Germinal center (tissue), 1 donor: ENCODE measurements around the gene SAP130.

Experiments used
- DNase-seq: peaks from one replicate; pipeline ENCODE4 v3.0.0; 2012; ENCODE audit warnings: mixed read lengths, low spot score

Gene SAP130

DNA sequence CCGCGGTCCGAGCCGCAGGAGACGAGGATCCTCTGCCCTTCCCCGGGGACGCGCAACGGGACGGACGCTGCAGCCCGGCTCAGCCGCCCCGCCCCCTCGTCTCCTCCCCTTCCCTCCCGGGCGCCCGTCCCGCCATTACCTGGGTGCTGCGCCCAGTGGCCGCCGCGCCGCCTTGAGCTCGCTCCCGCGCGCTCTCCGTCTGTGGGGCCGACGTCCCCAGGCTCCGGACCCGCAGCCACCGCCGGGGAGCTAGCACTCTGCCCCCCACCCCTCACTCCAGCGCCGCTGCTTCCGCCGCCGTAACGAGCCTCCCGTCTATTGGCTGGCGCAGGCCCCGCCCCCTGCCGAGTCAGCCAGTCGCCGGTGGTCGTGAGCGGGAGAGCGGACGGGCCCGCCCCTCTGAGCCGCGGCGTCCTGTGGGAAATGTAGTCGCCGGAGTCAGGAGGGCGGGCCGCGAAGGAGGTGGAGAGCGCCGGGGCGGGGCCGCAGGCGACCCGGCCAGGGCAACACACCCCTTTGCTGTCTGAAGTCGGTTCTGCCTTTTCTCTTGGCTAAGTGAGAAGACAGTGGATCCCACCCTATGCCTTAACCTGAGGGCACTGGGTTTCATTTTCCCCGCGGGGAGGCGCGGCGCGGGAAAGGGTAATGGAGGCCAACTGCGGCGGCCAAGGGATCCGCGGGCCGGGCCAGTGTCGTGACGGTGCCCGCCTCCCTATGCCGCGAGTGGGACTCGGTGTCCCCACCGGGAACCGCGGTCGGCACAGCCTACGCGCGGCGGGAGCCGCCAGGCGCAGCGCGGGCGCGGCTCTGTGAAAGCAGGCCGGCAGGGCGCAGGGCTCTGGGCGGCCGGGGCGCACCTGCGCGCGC lies at the start of gene SAP130:
Gene SAP130, minus strand, starts transcription at position 259 of the 867 bp plus-strand sequence. CDS start 1,767 bp downstream, outside the sequence.
- DNase-seq = peak; percentile 97

- no peak for DNase-seq
These were observed 48.7 kb upstream of the SAP130 start for GRCh38 chr2:128076461-128077106.

DNA sequence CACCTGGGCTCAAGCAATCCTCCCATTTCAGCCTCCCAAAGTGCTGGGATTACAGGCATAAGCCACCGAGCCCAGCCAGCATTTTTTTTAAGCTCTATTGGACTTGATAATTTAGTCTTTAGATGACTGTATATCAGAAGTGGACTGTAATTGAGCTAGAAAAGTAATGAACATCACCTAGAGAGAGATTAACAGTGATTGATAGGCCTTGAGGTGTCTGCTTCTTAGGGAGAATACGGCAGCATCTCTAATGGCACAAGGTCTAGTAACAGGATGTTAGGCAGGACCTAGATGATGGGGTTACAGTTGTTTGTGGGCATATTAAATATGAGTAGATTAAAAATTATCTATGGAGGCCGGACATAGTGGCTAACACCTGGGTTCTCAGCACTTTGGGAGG lies 45.4 kb upstream of the SAP130 start:
- no peak for DNase-seq

- no peak for DNase-seq
These were observed 41.9 kb upstream of the SAP130 start for GRCh38 chr2:128069769-128070168.

- no peak for DNase-seq
These were observed 36.5 kb upstream of the SAP130 start for GRCh38 chr2:128064353-128064752.

- no peak for DNase-seq
These were observed 34.7 kb upstream of the SAP130 start for GRCh38 chr2:128062571-128062970.

- no peak for DNase-seq
These were observed 30.3 kb upstream of the SAP130 start for GRCh38 chr2:128058114-128058513.

GRCh38 chr2:128057334-128057733 lies 29.5 kb upstream of the SAP130 start:
- no peak for DNase-seq

- DNase-seq = no peak
These were observed 26.4 kb upstream of the SAP130 start for GRCh38 chr2:128054104-128054885.

- no peak for DNase-seq
These were observed 25.5 kb upstream of the SAP130 start for GRCh38 chr2:128053331-128053730.

- no peak for DNase-seq
These were observed 15.2 kb upstream of the SAP130 start for GRCh38 chr2:128043041-128043440.

GRCh38 chr2:128041561-128041960 lies 13.7 kb upstream of the SAP130 start:
- DNase-seq = no peak

GRCh38 chr2:128040166-128040771 lies 12.4 kb upstream of the SAP130 start:
- no peak for DNase-seq

DNA sequence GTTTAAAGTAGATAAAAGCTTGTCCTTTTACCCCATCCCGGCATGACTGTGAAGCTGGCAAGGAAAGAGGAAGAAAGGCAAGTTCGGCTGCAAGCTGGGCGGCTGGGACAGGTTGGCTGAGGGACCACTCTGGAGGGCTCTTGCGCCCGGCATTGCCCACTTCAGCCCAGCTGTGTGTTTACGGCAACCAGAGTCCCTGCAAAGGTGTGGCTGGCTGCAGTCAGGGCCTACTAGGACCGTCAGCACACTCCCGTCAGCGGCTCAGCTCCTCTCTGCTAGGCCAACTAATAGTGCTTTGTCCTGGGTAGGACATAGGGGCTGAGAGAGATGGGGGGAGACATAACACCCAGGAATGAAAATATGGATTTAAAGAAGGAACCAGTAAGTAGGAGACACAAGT lies 11.7 kb upstream of the SAP130 start:
- no peak for DNase-seq

DNA sequence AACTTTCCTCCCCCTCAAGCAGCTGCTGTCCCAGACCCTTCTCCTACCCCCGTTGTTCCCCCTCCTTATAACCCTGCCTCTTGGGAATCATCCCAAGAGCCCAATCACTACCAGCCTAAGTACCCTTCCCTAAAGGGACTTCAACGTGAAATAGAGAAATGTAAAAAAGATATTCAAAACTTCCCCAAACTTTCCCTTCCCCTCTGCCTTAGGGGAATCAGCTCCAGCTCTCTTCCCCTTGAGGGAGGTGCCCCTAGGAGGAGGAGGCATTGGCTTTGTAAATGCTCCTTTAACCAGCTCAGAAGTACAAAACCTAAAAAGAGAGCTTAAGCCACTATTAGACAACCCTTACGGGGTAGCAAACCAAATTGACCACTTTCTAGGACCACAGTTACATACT lies 10.6 kb upstream of the SAP130 start:
- no peak for DNase-seq

- DNase-seq = peak; percentile 5
These were observed 9.8 kb upstream of the SAP130 start for GRCh38 chr2:128037649-128038048.

DNA sequence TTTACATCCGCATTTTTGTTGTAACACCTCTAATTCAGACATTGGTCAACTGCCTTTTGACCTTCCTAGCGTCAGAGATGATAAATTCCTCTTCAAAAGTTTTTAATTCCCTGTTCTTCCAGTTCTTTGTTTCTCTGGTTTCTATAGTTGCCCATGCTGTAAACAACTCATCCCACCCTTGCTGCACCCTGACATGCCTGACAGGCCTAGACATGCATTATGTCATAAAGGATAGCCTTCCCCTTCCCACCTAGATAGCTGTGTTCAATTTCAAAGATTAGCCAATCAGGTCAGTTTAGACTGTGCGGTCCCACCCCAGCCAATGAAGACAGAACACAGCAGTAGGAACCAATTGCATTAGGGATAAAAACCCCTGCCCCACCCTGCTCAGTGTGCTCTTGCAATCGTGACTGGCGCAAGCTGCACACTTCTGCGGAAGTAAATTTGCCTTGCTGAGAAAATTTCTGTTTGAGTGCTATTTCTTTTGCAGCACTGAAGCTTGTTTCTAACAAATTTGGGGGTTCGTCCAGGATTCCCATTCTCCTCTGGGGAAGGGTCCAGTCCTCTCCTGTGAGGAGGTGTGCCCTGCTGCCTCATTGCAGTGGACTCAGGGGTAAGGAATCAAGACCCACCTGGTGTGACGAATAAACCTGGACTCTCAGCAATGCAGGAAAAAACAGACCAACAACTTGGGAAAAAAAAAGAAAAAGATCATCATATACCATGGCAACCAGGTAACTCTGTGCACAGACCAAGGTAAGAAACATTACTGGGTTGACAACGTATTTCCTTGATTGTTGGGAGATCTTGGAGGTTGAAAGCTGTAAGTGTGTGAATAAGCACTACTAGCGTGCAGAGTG lies 9.1 kb upstream of the SAP130 start:
- DNase-seq = no peak

DNA sequence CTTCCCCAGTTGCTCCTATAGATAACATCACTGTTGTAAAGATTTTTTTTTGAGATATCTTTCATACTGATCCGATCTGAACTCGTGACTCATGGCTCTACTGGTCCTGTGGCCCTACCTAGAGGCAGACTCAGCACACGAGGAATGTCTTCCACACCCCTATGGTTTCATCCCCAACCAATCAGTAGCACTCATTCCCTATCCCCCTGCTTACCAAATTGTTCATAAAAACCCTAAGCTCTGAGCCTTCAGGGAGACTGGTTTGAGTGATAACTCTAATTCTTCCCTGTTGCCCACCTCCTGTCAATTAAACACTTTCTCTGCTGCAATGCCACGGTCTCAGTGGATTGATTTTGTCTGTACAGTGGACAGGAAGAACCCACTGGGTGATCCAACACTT lies 4.2 kb upstream of the SAP130 start:
- no peak for DNase-seq

GRCh38 chr2:128028668-128029054 lies 802 bp upstream of the SAP130 start:
- DNase-seq = no peak

DNA sequence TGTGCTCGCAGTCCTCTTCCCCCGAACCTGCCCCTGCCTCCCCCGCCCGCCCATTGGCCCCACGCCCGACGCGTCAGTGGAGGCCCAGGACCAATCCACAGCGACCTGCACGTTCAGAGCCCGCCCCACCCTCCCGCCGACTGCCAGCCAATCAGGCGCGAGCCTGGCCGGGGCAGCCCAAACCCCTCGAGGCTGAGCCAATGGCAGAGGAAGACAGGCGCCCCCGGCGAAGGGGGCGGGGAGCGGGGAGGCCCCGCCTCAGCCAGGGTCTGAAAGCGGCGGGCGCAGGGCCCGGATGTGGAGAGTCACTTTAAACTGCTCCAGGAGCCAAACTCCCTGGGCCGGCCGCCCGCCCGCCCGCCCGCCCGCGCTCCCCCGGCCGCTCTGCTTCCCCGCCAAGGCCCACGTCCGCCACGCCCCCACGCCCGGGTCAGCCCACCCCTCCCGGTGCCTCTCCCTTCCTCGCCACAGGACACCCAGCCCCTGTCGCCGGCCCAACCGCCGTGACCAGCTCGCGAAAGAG lies 520 bp downstream of the SAP130 start:
- peak; percentile 99 for DNase-seq
